ENCODE measurements around the gene REEP6. TPM values are rescaled to one million over a fixed set of nuclear protein-coding genes. Genes with fewer than 3 reads are reported as not detected.

REEP6 gene
- total RNA-seq, 3 donors from 2014 or later: 2.0 to 5.1 (median 4.5) TPM

GRCh38 chr19:1478934-1479707 is 11.9 kb upstream of the REEP6 start, which contains the start of gene C19orf25:
Gene C19orf25, minus strand, starts transcription at chr19:1479215. Its CDS starts 312 bp downstream, at chr19:1478903.
- Histone ChIP-seq H3K4me1 (ENCODE audit: low read depth) (peaks cover 13% of the 10 kb centered on the region), H3K9me3 (no peaks in the 10 kb centered on the region), H3K4me3 (peak within 1 kb of the TSS; percentile 97), H3K36me3 (ENCODE audit: low read depth) (no peaks in the 10 kb centered on the region)
- intact Hi-C loops (cut with DNase I, micrococcal nuclease): no loop called here
- peak; percentile 96 to 97 (median 96) for DNase-seq
- no peak for TF ChIP-seq CTCF (IDR thresholded peaks at IDR 0.05)
- peak; percentile 98 for ATAC-seq

- no peaks in the 10 kb centered on the region for H3K36me3 ChIP-seq (ENCODE audit: low read depth)
- peaks cover 13% of the 10 kb centered on the region for H3K4me1 ChIP-seq (ENCODE audit: low read depth)
- no peak for TF ChIP-seq CTCF (IDR thresholded peaks at IDR 0.05)
- no peaks in the 10 kb centered on the region for H3K9me3 ChIP-seq
- peak in 1 of 3 donors; percentile 28 for DNase-seq
- ATAC-seq: no peak
- intact Hi-C loops (cut with DNase I, micrococcal nuclease): no loop called here
- no peak overlapping the region for H3K4me3 ChIP-seq
Measured at GRCh38 chr19:1481224-1481892, 9.6 kb upstream of the REEP6 start.

GRCh38 chr19:1481893-1482360 is 9.1 kb upstream of the REEP6 start:
- peak in 2 of 3 donors; percentile 29 to 60 for DNase-seq
- TF ChIP-seq CTCF (IDR thresholded peaks at IDR 0.05): no peak

GRCh38 chr19:1482361-1483130 is 8.4 kb upstream of the REEP6 start:
- TF ChIP-seq CTCF (IDR thresholded peaks at IDR 0.05): no peak
- Histone ChIP-seq H3K9me3 (no peaks in the 10 kb centered on the region), H3K4me3 (no peak overlapping the region), H3K4me1 (ENCODE audit: low read depth) (peaks cover 12% of the 10 kb centered on the region), H3K36me3 (ENCODE audit: low read depth) (no peaks in the 10 kb centered on the region)
- DNase-seq: peak in 2 of 3 donors; percentile 25 to 46
- no peak for ATAC-seq
- intact Hi-C loops (cut with DNase I, micrococcal nuclease): no loop called here

More at GRCh38 chr19:1481893-1482360, 9.1 kb upstream of the REEP6 start:
- intact Hi-C loops (cut with DNase I, micrococcal nuclease): no loop called here
- H3K4me1 ChIP-seq (ENCODE audit: low read depth): peaks cover 13% of the 10 kb centered on the region
- H3K36me3 ChIP-seq (ENCODE audit: low read depth): no peaks in the 10 kb centered on the region
- no peak overlapping the region for H3K4me3 ChIP-seq
- no peaks in the 10 kb centered on the region for H3K9me3 ChIP-seq
- no peak for ATAC-seq

All from mucosa of descending colon (tissue), 3 donors.